ENCODE results near the gene CLEC3B.

DNA sequence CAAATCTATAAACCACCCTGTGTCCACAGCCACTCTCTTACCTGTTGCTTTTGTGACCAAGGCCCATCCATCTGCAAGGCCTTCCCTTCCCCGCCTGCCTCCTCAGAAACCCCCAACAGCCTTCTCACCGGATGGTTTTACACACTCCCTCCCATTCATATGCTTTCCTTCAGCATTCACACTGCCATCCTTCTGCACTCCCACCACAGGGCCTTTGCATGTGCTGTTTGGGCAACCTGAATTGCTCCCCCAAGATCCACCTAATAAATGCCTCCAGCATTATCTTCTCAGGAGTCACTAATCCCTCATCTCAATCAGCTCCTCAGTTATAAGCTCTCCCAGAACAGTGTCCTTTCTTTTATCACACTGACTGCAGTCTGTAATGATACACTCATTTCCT is 6.0 kb downstream of the CLEC3B start:
- TF ChIP-seq POLR2AphosphoS5 (IDR thresholded peaks at IDR 0.05), result no peak
- TF ChIP-seq, protein P1, sequence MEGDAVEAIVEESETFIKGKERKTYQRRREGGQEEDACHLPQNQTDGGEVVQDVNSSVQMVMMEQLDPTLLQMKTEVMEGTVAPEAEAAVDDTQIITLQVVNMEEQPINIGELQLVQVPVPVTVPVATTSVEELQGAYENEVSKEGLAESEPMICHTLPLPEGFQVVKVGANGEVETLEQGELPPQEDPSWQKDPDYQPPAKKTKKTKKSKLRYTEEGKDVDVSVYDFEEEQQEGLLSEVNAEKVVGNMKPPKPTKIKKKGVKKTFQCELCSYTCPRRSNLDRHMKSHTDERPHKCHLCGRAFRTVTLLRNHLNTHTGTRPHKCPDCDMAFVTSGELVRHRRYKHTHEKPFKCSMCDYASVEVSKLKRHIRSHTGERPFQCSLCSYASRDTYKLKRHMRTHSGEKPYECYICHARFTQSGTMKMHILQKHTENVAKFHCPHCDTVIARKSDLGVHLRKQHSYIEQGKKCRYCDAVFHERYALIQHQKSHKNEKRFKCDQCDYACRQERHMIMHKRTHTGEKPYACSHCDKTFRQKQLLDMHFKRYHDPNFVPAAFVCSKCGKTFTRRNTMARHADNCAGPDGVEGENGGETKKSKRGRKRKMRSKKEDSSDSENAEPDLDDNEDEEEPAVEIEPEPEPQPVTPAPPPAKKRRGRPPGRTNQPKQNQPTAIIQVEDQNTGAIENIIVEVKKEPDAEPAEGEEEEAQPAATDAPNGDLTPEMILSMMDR (IDR thresholded peaks at IDR 0.05), result no peak
